T47D (cell line): ENCODE measurements around the gene CD109.
"Not testable (repeated sequence)": the region's sequence is repeated elsewhere in the genome, so short reads cannot be mapped to it uniquely, and the experiment has no call there.

Experiments used
- DNase-seq, 2 experiments: peaks; one replicate each; pipeline versions ENCODE4 v3.0.0 to v3.0.0-alpha.2; 2011 to 2012; ENCODE audit warnings: low read depth in 1 of 2, low spot score in 1 of 2
- JUND ChIP-seq: IDR thresholded peaks from 2 replicates; pipeline ENCODE4 v1.6.1; 2012; ENCODE audit warnings: low read depth
- in situ Hi-C: cut with HindIII; loops from 2 replicates; pipeline ENCODE4 v1.10.0; 2016; ENCODE audit warnings: low sequenced_read_pairs, low pct_unique_long_range_greater_than_20kb

The CD109 gene

DNA sequence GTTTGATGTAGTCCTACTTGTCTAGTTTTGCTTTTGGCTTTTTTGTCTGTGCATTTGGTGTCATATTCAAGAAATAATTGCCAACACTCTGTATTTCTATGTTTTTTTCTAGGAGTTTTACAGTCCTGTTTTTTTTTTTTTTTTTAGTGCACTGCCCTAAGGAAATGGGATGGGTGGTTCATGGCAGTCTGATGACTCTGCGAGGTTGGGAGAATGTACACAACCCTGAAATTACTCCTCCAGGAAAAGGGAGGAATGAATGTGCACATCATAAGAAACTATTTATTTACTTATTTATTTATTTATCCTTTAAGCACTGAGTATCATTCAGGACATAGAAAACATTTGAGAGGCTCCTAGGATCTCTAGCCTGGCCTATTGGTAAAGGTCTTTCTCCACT is 27.0 kb upstream of the CD109 start:
- in situ Hi-C loops: no loop called here
- DNase-seq: no peak
- TF ChIP-seq JUND: no peak

DNA sequence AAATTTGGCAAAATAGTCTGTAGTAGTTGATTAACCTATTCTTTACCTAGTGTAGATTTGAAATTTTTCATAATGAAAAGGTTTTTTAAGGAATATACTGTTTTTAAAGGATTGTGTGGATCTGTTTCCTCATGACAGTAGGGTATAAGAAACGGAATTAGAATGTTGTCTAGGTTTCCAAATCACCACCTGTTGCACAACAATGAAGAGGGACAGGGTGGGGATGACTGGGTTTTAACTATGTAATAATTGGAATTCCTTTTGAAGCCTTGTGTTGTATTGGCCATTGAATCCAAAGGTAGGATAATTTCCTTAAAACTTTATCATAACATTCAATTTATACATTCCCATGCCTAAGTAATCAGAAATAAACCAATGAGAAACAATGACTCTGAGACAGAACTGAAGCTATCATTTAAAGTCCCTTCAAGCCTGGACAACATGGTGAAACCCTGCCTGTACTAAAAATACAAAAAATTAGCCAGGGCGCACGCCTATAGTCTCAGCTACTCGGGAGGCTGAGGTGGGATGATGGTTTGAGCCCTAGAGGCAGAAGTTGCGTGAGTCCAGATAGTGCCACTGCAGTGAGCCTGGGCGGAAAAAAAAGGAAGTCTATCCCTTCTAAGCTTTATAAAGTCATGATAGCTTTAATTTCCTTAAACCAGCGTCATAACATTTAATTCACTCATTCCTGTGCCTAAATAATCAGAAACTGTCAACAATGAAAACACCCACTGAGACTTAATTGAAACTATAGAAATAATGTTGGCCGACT is 23.9 kb upstream of the CD109 start:
- in situ Hi-C loops: no loop called here
- DNase-seq: no peak
- no peak for TF ChIP-seq JUND

DNA sequence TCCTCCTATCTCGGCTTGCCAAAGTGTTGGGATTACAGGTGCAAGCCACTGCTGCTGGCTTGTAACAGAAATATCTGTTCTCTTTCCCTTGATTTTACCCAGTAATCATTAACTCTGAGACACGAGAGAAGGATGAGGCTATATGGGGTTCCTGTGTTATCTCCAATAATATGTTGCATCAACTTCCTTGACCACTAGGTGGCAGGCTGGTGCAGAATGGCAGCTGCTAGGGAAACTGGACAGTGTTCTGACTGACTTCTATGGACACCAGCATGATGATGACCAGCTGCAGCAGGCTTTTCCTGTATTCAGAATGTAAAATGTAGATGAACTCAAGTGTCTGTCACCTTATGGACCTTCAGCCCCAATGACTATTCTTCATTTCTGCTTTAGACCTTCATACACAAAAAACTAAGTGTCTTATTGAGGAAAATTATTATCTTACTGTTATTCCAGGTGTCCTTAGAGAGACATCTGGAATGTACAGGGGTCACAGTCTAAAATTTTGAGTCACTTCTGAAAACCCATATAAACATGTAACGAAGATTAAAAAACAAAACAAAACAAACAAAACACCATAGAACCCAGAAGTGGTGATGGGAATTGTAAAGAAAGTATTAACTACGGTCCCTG is 20.4 kb upstream of the CD109 start:
- in situ Hi-C loops: no loop called here
- peak in 1 of 2 experiments; percentile 75 for DNase-seq
- TF ChIP-seq JUND: no peak

DNA sequence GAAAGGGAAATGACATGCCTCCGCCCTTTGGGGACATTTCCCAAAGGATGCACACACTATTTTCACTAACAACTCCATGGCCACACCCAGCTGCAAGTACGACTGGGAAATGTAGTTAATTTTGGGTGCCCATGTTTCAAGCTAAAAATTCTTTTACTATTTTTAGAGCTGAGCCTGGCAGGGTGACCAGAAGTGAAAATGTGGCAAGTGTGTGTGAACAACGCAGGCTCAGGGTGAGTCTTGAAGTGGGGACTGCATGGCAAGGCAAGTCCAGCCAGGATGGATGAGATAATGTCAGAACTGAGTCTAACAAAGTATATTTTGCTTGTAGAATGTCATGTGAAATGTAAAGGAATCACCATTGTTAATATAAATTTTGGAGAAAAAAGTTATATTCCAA is 17.0 kb upstream of the CD109 start:
- no peak for TF ChIP-seq JUND
- no peak for DNase-seq
- in situ Hi-C loops: no loop called here

DNA sequence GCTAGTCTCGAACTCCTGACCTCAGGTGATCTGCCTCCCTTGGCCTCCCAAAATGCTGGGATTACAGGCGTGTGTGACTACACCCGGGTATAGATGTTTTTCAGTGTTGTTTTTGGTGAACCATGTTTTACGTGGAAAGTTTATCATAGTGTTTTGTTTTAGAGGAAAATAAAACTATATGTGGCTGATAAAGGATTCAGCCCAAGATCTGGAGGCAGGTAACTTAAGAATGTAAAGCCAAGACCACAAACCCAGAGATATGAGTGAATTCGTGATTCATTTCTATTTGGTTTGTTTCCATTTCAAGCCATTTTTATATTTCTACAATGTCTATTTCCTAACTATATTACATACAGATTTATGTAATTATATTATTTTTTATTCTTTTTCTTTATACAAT is 16.2 kb upstream of the CD109 start:
- DNase-seq, in situ Hi-C loops: not testable (repeated sequence)

DNA sequence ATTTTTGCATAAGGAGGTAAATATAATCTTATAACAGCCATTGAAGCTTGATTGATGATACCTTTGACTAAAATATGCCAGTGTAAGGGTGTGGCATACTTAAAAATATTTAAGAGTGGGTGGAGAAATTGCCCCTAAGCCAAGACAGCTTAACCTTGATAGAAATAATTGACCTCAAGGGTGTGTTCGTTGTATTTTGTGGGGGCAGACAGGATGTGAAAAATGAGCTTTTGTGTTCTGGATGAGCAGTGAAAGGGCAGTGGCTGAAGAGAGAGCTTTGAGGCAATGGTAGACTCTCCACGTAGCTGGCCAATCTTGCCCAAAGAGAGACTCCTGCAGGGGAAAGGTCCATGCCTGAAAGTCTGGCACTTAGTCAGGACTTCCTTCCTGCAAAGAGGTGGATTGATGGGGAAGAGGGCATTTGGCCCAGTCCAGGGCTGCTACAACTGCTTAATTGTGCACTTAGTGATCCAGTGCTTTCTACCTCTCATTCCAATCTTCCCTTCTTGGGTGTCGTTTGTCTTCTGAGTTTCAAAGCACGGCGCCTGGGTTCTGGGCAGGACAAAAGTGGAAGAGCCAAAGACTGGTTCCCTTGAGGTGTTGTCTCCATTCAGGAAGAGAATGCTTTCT is 15.6 kb upstream of the CD109 start:
- no peak for DNase-seq
- no peak for TF ChIP-seq JUND
- in situ Hi-C loops: no loop called here

DNA sequence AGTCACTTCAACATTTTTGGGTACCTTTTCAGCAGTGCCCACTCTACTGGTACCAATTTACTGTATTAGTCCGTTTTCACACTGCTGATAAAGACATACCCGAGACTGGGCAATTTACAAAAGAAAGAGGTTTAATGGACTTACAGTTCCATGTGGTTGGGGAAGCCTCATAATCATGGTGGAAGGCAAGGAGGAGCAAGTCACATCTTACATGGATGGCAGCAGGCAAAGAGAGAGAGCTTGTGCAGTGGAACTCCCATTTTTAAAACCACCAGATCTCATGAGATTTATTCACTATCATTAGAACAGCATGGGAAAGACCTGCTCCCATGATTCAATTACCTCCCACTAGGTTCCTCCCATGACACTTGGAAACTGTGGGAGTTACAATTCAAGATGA is 12.4 kb upstream of the CD109 start:
- in situ Hi-C loops, DNase-seq: not testable (repeated sequence)

DNA sequence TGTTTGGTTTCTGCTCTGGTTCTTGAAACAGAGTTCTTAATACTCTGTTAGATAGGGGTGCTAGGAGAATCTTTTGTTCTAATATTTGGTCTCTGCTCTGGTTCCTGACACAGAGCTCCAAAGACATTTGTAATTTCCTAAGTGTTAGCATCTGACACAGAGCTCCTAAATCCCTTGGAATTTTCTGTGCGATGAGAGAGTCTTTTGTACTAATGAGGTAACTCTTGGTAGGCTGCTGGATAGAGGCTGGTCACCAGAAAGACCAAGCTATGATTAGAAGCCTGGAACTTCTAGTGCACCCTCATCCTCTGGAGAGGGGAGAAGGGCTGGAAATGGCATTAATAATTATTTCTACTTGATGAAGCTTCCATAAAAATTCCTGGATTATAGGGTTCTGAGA is 7.7 kb upstream of the CD109 start:
- DNase-seq: no peak
- TF ChIP-seq JUND: no peak
- in situ Hi-C loops: no loop called here

DNA sequence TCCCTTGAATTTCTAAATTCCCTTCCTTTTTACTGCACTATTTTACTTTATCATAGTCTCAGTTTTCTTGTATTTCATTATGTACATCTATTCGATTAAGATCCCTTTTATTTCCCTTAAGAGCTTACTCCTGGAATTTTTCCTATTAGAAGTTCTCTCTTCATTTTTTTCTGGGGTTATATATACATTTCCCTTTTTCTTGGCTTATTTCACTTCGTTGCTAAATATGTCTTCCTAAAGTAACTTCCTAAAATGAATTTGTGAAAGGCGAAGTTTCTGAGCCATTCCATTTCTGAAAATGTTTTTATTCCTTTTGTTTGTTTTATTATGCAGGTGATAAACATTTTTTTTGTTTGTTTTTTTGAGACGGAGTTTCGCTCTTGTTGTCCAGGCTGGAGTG is 5.9 kb upstream of the CD109 start:
- in situ Hi-C loops: no loop called here
- no peak for DNase-seq
- no peak for TF ChIP-seq JUND

DNA sequence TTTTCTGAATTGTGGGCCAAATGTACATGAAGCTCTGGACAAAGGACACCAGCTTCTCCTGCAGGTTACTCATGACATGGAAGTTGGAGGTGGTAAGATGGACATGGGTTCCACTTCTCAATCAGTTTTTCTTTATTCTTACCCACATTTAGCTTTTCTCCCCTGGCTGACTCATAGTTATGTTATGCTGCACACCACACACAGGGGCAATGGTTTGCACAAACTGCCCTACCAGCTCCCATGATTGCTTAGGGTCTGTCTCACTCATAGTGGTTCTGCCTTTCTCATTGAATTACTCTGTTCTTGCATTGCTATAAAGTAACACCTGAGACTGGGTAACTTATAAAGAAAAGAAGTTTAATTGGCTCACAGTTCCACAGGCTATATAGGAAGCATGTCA is 4.5 kb upstream of the CD109 start:
- in situ Hi-C loops: no loop called here
- no peak for DNase-seq
- TF ChIP-seq JUND: no peak

DNA sequence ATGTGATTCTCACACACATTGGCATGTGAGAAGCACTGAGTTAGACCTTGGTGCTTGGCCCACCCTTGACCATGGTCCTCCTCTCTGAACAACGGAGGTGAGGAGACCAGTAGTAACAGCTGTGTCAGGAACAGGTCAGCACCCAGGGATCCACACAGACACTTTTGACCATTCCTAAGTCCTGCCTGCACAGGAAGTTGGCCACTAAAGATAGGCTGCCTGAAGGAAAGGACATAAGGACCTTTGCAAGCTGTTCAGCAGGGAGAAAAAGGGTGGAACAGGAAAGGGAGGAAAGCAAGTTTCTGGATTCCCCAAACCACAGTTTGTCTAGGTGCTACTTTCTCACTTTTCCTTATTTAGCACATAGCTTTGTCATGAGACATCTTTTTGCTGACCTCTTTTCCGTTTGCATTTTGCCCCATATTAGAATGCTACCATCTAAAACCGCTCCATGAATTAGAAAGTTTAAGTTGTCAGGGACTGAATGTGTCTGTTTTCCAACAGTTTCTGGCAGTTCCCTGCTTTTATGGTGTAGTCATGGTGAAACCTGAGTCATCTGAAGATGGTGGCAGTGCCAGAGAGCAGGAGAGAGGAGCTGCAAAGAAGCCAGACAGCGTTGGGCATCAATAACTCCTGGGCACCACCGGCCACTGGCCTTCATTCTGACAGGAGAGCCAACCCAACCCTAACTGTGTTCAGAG is 1.1 kb upstream of the CD109 start:
- DNase-seq: no peak

DNA sequence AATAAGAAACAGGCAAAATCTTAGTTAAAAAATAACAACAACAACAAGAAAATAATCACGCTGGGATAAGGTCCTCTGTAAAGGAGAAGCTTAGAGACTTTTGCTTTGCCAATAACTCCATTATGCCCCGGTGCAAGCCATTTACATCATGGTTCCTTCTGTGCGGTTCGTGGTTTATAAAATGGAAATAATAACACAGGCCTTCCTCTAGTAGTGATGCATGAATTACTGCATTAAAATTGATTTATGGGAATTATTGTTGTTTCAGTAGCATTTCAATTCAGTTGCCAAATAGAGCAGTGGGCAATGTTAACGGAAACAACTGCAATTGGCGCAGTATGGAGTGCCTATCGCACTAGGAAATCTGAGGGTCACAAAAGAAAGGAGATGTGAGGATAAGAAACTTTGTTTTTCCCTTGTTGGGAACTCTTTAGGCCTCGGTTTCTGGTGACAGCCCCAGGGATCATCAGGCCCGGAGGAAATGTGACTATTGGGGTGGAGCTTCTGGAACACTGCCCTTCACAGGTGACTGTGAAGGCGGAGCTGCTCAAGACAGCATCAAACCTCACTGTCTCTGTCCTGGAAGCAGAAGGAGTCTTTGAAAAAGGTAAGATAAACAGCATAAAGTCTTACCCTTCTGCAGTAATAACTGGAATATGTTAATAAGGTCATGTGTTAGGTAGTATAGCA is 1.1 kb downstream of the CD109 start:
- TF ChIP-seq JUND: no peak
- in situ Hi-C loops: no loop called here
- no peak for DNase-seq

More for the DNA sequence above, 1.1 kb upstream of the CD109 start:
- TF ChIP-seq JUND: no peak
- in situ Hi-C loops: no loop called here
